ENCODE measurements around the gene NXN.
"Not testable (repeated sequence)": the region's sequence is repeated elsewhere in the genome, so short reads cannot be mapped to it uniquely, and the experiment has no call there.

The NXN gene

DNA sequence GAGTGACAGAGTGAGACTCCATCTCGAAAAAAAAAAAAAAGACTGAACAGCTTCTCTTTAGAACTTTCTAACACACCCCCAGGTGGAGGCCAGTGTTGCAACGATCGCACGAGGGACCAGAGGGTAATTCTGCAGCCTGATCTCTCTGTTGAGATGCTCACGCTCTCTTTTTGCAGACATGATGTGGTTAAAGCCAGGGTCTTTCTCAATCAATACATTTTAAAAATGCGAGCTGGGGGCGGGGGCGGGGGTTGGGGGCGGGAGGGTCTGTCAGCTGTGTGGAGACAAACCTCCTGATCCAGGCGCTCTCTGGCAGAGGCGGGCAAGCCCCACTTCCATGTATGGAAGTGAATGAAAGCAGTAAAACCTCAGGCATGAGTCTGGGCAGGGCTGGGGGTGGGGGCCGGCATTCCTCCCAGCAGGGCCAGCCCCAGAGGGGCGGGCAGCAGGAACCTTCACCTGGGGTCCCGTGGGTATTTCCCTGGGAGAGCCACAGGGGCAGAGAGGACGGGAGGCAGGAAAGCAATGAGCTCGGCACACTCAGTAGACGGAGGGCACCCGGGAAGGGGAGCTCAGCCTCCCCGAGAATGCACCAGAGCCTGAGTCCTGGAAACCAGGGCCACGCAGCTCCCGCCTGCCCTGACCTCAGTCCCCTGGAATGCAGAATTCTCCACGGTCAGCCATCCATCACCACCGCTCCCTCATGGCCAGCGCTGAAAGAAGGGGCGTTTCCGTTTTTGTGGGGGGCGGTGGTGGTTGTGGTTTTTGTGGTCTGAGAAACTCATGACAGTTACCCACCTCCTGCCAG is 28.0 kb downstream of the NXN start:
- no peak for DNase-seq

- no peak for DNase-seq
These were observed 29.8 kb downstream of the NXN start for GRCh38 chr17:949623-950303.

- no peak for DNase-seq
These were observed 31.2 kb downstream of the NXN start for GRCh38 chr17:948284-948852.

DNA sequence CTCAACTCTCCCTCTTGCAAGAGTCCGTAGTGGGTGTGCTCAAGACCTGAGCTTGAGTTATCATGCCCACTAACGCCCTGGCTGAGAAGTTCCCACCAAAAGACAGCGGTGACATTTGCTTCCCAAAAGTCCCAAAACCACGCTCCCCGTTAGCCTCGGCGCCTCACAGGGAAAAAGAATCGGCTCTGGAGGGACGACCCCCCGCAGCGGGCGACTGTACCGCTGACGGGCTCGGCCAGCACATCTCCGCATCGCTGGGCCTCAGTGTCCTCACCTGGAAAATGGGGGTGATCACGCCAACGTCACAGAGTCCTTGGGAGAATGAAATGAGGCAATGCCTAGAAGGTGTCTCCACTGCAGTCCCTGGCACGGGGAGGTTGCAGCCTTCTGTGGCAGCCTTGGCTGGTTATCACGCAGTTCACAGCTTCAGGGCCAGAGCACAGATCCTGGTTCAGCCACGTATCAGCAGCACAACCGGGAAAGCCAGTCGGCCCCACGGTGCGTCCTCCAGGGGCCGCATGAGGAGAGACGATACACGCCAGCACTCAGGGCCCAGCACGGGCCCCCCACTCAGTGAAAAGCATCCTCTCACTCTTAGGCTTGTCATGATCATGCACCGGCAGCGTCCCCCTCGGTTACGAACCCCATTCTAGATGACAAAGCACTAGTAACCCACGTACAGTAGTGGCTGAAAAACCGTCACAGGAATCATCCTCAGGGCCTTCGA is 32.9 kb downstream of the NXN start:
- no peak for DNase-seq

- DNase-seq, result no peak
These were observed 33.9 kb downstream of the NXN start for GRCh38 chr17:945672-946071.

DNA sequence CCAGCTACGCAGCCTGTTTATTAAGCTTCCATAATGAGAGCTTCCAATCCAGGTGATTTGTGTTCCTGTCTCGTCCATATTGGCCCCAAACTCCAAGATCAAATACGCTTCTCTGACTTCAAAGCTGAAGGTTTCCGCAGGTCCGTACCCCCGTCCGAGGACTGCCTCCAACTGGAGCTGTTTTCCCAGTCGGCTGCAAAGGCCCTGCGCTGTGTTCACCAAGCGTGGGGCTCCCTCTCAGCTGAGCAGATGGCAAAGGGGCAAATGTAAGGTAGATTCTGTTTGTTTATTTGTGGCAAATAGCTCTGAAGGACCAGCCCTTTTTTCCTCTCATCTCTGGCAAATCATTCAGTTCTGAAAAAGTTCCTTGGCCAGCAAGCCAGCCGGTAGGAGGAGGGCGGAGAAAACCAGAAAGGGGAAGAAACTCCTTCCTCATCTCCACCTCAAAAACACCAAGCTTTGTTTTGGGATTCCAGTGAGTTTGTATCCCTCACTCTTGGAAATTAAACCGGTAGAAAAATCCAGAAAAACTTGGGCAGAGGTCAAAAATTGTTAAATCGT is 35.2 kb downstream of the NXN start:
- DNase-seq, result no peak

GRCh38 chr17:935485-935884 is 44.1 kb downstream of the NXN start:
- DNase-seq, result no peak

- DNase-seq, result no peak
These were observed 46.1 kb downstream of the NXN start for GRCh38 chr17:933312-934073.

DNA sequence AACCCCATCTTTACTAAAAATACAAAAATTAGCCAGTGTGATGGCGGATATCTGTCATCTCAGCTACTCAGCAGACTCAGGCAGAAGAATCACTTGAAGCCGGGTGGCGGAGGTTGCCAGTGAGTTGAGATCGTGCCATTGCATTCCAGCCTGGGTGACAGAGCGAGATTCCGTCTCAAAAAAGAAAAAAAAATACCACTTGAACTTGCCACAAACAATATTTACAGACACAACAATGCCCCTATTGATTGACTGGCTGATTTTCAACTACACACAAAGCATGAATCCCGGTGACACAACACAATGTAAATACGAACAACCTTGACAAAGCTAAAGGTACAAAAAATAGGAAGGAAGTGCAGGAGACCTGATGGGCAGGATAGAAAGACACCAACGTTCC is 49.3 kb downstream of the NXN start:
- no peak for DNase-seq

GRCh38 chr17:929586-929985 is 50.0 kb downstream of the NXN start:
- no peak for DNase-seq

GRCh38 chr17:927611-928461 is 51.7 kb downstream of the NXN start:
- DNase-seq, result no peak

DNA sequence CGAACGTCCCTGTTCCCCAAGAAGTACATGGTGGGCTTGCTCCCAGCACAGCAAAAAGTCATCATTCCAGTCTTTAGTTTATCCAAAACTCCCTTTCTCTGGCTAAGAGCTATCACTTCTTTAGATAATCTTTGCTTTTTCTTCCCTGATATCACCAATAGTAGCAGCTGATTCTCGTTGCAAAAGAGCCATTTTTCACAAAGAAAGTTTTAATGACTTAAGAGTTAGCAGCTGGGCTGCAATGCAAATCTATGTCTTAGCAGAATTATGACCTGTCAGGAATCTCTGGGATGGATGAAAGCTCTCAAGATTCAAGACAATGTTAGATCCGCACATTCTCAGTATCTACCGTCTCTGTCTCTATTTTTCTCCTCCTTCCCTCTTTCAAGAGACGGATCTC is 53.8 kb downstream of the NXN start:
- no peak for DNase-seq

GRCh38 chr17:924711-925475 is 54.7 kb downstream of the NXN start:
- DNase-seq, result no peak

DNA sequence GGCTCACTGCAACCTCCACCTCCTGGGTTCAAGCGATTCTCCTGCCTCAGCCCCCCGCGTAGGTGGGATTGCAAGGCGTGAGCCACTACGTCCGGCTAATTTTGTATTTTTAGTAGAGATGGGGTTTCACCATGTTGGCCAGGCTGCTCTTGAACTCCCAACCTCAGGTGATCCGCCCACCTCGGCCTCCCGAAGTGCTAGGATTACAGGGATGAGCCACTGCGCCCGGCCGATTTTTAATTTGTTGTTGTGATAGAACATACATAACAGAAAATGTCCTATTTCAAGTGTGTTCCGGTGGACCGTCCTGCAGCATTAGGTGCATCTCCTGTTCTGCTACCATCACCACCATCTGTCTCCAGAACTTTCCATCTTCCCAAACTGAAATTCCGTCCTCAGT is 55.3 kb downstream of the NXN start:
- not testable (repeated sequence) for DNase-seq

DNA sequence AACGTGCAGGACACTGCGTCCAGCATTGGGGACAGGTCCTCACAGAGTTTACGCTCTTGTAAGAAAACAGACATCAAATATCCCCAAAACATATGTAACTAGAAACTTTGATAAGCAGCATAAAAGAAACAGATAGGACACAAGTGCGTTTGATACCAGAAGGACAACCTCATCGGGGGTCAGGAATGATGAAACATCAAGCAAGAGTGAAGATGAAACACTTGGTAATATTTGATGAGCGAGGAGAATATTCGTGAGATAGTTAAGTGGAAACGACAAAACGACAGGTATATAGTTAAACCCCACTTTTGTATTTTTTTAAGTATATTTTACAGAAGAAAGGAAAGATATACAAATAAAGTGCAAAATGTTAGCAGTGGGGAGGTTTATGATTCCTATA is 55.9 kb downstream of the NXN start:
- no peak for DNase-seq

GRCh38 chr17:921161-921560 is 58.4 kb downstream of the NXN start:
- DNase-seq, result no peak

- DNase-seq, result no peak
These were observed 59.4 kb downstream of the NXN start for GRCh38 chr17:920190-920589.

- no peak for DNase-seq
These were observed 61.4 kb downstream of the NXN start for GRCh38 chr17:917941-918740.

DNA sequence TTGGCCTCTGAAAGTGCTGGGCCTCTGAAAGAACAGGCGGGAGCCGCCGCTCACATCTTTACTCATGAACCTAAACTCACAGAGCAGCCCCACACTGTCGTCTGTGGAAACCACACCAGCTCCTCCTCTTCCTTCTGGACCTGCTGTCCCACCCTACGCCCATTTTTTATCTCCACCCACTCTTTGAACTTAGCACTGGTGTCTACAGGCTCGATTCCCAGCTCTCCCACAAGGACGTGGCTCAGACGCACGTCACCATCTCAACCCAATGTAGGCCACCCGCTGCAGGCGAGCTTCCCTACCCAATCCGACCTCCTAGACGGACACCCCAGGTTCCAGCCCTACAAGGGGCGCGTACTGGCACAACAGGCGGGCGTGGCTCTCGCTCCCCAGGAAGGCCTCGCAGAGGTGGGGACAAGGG is 62.2 kb downstream of the NXN start:
- DNase-seq, result no peak

DNA sequence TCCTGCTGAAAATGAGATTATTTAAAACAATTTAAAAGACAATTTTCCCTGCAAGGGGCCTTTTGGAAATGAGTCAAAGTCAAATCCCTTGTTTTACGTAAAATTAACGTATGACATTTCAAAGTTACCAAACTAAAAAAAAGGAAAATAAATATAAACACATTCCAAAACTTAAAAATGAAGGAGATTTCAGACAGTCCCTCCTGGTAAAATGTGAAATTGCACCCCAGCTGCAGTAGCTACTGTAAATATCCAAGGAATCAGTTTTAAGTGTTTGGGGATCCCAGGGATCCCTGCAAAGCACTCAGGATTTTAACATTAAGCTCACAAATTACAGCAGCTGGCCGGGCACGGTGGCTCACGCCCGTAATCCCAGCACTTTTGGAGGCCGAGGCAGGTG is 63.3 kb downstream of the NXN start:
- no peak for DNase-seq
